NCI-H2171 (cell line): Measurements from ENCODE around the gene PCBP3.
"Not testable (repeated sequence)": the region's sequence is repeated elsewhere in the genome, so short reads cannot be mapped to it uniquely, and the experiment has no call there.

Experiments
- DNase-seq: peaks from one replicate; lab custom pipeline; 2025; lab: John Stamatoyannopoulos, UW

PCBP3 gene

GRCh38 chr21:45875416-45875760 is 231.9 kb downstream of the PCBP3 start:
- DNase-seq: no peak

- no peak for DNase-seq
These were observed 232.4 kb downstream of the PCBP3 start for GRCh38 chr21:45875881-45876280.

GRCh38 chr21:45876381-45877170 is 233.1 kb downstream of the PCBP3 start:
- DNase-seq: no peak

GRCh38 chr21:45877171-45877438 is 233.6 kb downstream of the PCBP3 start:
- DNase-seq: no peak

- no peak for DNase-seq
These were observed 234.4 kb downstream of the PCBP3 start for GRCh38 chr21:45877821-45878469.

GRCh38 chr21:45880097-45881068 is 236.9 kb downstream of the PCBP3 start:
- no peak for DNase-seq

GRCh38 chr21:45882645-45883044 is 239.1 kb downstream of the PCBP3 start:
- DNase-seq: no peak

GRCh38 chr21:45883090-45883489 is 239.6 kb downstream of the PCBP3 start:
- DNase-seq: no peak

- no peak for DNase-seq
These were observed 242.0 kb downstream of the PCBP3 start for GRCh38 chr21:45885597-45885929.

GRCh38 chr21:45885930-45886601 is 242.5 kb downstream of the PCBP3 start:
- not testable (repeated sequence) for DNase-seq

- DNase-seq: no peak
These were observed 243.1 kb downstream of the PCBP3 start for GRCh38 chr21:45886610-45887026.

- DNase-seq: peak; percentile 46
These were observed 243.6 kb downstream of the PCBP3 start for GRCh38 chr21:45887120-45887611.

- DNase-seq: no peak
These were observed 244.3 kb downstream of the PCBP3 start for GRCh38 chr21:45887788-45888187.

GRCh38 chr21:45888386-45889009 is 245.0 kb downstream of the PCBP3 start:
- no peak for DNase-seq

GRCh38 chr21:45889256-45889655 is 245.7 kb downstream of the PCBP3 start:
- DNase-seq: no peak

GRCh38 chr21:45889961-45890360 is 246.4 kb downstream of the PCBP3 start:
- DNase-seq: no peak

GRCh38 chr21:45891388-45892155 is 248.0 kb downstream of the PCBP3 start:
- no peak for DNase-seq

- DNase-seq: no peak
These were observed 248.8 kb downstream of the PCBP3 start for GRCh38 chr21:45892156-45892915.

GRCh38 chr21:45892916-45893739 is 249.6 kb downstream of the PCBP3 start:
- no peak for DNase-seq
